ACC112 (cell line): ENCODE data around the gene TMEM202.
"Not testable (repeated sequence)": the region's sequence is repeated elsewhere in the genome, so short reads cannot be mapped to it uniquely, and the experiment has no call there.

Experiments
- H2AFZ ChIP-seq: fragments of 200-600 bp; sonication (generic); one replicate; pipeline ENCODE4 v1.6.0; 2017; ENCODE audit warnings: antibody characterized with exemption, low read length; ENCODE audit not compliant: unreplicated experiment
- H3K27ac ChIP-seq: fragments of 200-600 bp; sonication (generic); 2 replicates; pipeline ENCODE4 v1.5.1; 2014; ENCODE audit warnings: low read depth, mild to moderate bottlenecking, antibody characterized with exemption, low read length, moderate library complexity
- H3K27me3 ChIP-seq: fragments of 200-600 bp; sonication (generic); 2 replicates; pipeline ENCODE4 v1.6.1; 2014; ENCODE audit warnings: mild to moderate bottlenecking, antibody characterized with exemption, low read length, moderate library complexity, mixed read lengths; ENCODE audit not compliant: insufficient read depth
- H3K36me3 ChIP-seq: fragments of 200-600 bp; sonication (generic); 2 replicates; pipeline ENCODE4 v1.6.1; 2016; ENCODE audit warnings: mild to moderate bottlenecking, antibody characterized with exemption, low read length, moderate library complexity, mixed read lengths; ENCODE audit not compliant: insufficient read depth
- H3K4me1 ChIP-seq: fragments of 200-600 bp; sonication (generic); one replicate; pipeline ENCODE4 v1.6.1; 2016; ENCODE audit warnings: low read length, mixed read lengths; ENCODE audit not compliant: insufficient read depth, unreplicated experiment, control insufficient read depth
- H3K4me3 ChIP-seq: fragments of 200-600 bp; sonication (generic); 2 replicates; pipeline ENCODE4 v1.5.1; 2014; ENCODE audit warnings: mild to moderate bottlenecking, low read depth, low read length
- H3K79me2 ChIP-seq: fragments of 200-600 bp; sonication (generic); one replicate; pipeline ENCODE4 v1.6.0; 2016; ENCODE audit warnings: low read length; ENCODE audit not compliant: control insufficient read depth, unreplicated experiment, insufficient read depth

The TMEM202 gene

GRCh38 chr15:72421484-72421883, 23.4 kb downstream of the TMEM202 start:
- H3K4me3 ChIP-seq = no peak overlapping the region
- H3K79me2 ChIP-seq = no peaks in the 10 kb centered on the region
- no peaks in the 10 kb centered on the region for H3K4me1 ChIP-seq
- H3K27ac ChIP-seq = no peak overlapping the region
- peaks cover 24% of the 10 kb centered on the region for H3K27me3 ChIP-seq
- no peak overlapping the region for H2AFZ ChIP-seq
- H3K36me3 ChIP-seq = no peaks in the 10 kb centered on the region

DNA sequence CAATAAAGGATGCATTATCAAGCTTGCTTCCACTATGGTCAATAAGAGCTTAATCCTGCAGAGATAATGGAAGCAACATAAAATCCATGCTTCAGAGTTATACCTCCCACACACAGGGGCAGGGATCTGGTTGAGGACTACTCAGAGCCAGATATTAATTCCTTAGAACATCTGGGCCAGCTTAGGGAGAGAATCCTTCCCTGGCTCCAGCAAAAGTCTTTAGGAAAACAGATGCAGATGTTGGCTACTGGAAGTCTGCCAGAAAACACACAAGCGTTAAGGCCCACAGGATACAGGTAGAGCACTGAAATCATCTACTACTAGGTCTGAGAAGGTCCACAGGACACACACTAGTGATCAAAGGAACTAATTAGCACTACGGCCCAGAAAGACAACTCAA, 25.2 kb downstream of the TMEM202 start:
- H3K79me2 ChIP-seq = no peaks in the 10 kb centered on the region
- H3K4me3 ChIP-seq = no peak overlapping the region

DNA sequence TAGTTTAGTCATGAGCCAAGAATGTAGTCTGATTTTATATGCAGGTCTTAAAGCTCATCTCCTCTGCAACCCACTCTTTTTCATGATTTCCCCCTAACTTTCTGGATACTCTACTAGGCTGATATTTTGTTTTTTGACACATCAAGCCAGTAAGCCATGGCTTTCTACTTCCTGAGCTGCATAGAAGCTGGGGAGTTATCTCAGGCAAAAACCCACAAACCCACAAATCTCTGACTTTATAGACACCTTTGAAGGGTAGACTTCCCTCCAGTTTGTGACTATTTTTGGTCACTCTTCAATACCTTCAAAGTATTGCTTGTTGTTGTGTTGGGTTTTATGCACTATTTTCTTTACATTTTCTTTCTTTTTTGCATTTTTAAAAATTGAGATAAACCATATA, 28.6 kb downstream of the TMEM202 start:
- no peaks in the 10 kb centered on the region for H3K4me1 ChIP-seq
- H3K36me3 ChIP-seq = no peaks in the 10 kb centered on the region
- no peak overlapping the region for H3K27ac ChIP-seq
- no peak overlapping the region for H3K4me3 ChIP-seq
- H3K27me3 ChIP-seq = peaks cover 21% of the 10 kb centered on the region; the same call in 1 of the 2 replicates
- H3K79me2 ChIP-seq = no peaks in the 10 kb centered on the region
- H2AFZ ChIP-seq = no peak overlapping the region

More for the DNA sequence above, 25.2 kb downstream of the TMEM202 start:
- H3K27me3 ChIP-seq = peaks cover 28% of the 10 kb centered on the region
- H3K36me3 ChIP-seq = no peaks in the 10 kb centered on the region
- no peak overlapping the region for H3K27ac ChIP-seq
- no peaks in the 10 kb centered on the region for H3K4me1 ChIP-seq
- H2AFZ ChIP-seq = no peak overlapping the region

DNA sequence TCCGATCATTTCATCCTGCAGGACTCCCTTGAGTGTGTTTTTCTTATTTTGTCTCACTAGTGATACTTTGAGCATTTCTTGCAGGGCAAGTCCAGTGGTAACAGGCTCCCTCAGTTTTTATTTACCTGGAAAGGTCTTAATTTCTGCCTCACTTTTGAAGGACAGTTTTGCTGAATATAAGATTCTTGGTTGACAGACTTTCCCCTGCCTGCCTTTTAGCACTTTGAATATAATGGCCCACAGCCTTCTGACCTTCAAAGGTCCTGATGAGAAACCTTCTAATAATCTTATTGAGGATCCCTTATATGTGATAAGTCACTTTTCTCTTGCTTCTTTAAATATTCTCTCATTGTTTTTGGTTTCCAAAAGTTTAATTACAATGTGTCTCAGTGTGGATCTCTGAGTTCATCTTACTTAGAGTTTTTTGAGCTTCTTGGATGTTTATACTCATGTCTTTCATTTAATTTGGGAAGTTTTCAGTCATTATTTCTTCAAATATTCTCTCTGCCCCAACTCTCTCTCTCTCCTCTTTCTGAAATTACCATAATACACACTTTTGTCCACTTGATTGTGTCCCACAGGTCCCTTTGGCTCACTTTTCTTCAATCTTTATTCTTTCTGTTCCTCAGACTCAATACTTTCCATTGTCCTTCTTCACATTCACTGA, 39.7 kb downstream of the TMEM202 start:
- Histone ChIP-seq H3K27me3 (peaks cover 41% of the 10 kb centered on the region), H3K36me3 (no peaks in the 10 kb centered on the region), H3K27ac (no peak overlapping the region), H3K4me3 (no peak overlapping the region), H3K4me1 (no peaks in the 10 kb centered on the region), H3K79me2 (no peaks in the 10 kb centered on the region), H2AFZ (no peak overlapping the region)

DNA sequence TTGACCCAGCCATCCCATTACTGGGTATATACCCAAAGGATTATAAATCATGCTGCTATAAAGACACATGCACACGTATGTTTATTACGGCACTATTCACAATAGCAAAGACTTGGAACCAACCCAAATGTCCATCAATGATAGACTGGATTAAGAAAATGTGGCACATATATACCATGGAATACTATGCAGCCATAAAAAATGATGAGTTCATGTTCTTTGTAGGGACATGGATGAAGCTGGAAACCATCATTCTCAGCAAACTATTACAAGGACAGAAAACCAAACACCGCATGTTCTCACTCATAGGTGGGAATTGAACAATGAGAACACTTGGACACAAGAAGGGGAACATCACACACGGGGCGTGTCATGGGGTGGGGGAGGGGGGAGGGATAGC, 44.7 kb downstream of the TMEM202 start:
- H3K4me3 ChIP-seq, H3K27me3 ChIP-seq, H3K79me2 ChIP-seq, H3K4me1 ChIP-seq, H3K36me3 ChIP-seq, H2AFZ ChIP-seq, H3K27ac ChIP-seq: not testable (repeated sequence)

DNA sequence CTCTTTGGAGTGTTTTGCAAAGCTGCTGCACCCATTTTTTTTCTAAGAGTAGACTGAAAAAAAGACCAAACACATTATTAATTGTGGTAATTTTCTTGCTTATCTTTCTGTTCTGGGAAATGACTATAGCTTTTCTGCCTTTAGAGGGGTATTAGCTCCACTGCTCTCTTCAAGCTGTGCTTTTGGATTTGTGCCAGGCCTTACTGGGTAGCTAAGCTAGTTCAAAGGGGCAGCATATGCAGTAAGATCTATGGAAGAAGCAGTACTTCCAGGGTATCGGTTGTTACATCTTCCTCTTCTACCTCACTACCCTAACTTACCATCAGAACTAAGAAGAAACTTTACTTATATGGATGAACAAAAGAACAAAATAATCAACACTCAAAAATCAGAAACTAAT, 47.3 kb downstream of the TMEM202 start:
- H3K27ac ChIP-seq = no peak overlapping the region
- no peak overlapping the region for H3K4me3 ChIP-seq
- H3K79me2 ChIP-seq = no peaks in the 10 kb centered on the region
- H3K27me3 ChIP-seq = no peaks in the 10 kb centered on the region; the same call in 1 of the 2 replicates
- no peaks in the 10 kb centered on the region for H3K4me1 ChIP-seq
- H3K36me3 ChIP-seq = no peaks in the 10 kb centered on the region
- no peak overlapping the region for H2AFZ ChIP-seq

- Histone ChIP-seq H3K36me3 (no peaks in the 10 kb centered on the region), H3K79me2 (no peaks in the 10 kb centered on the region), H3K4me3 (no peak overlapping the region), H3K4me1 (no peaks in the 10 kb centered on the region), H3K27ac (no peak overlapping the region), H3K27me3 (no peaks in the 10 kb centered on the region), H2AFZ (no peak overlapping the region)
Measured at GRCh38 chr15:72450805-72451204, 52.7 kb downstream of the TMEM202 start.

DNA sequence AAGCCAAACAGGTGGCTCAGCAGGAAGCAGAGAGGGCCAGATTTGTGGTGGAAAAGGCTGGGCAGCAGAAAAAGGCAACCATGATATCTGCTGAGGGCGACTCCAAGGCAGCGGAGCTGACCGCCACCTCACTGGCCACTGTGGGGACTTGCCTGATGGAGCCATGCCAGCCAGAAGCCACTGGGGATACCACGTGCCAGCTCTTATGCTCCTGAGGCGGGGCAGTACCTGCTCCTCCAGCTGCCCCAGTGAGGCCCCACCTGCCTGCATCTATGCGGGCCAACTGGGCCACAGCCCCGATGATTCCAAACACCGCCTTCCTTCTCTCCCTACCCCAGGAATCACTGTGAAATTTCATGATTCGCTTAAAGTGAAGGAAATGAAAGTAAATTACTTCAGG, 53.1 kb downstream of the TMEM202 start:
- no peaks in the 10 kb centered on the region for H3K4me1 ChIP-seq

GRCh38 chr15:72456684-72457083, 58.6 kb downstream of the TMEM202 start:
- H3K79me2 ChIP-seq = no peaks in the 10 kb centered on the region
- H2AFZ ChIP-seq = no peak overlapping the region
- H3K36me3 ChIP-seq = no peaks in the 10 kb centered on the region
- H3K27ac ChIP-seq = no peak overlapping the region
- H3K4me1 ChIP-seq = peaks cover 5% of the 10 kb centered on the region
- H3K27me3 ChIP-seq = no peaks in the 10 kb centered on the region
- H3K4me3 ChIP-seq = no peak overlapping the region

More for the DNA sequence above, 53.1 kb downstream of the TMEM202 start:
- no peaks in the 10 kb centered on the region for H3K79me2 ChIP-seq
- no peaks in the 10 kb centered on the region for H3K36me3 ChIP-seq
- H3K4me3 ChIP-seq = no peak overlapping the region
- no peak overlapping the region for H2AFZ ChIP-seq
- no peaks in the 10 kb centered on the region for H3K27me3 ChIP-seq
- H3K27ac ChIP-seq = no peak overlapping the region
